ENCODE data around the gene C1orf53.

- TF ChIP-seq POLR2A (IDR thresholded peaks at IDR 0.05; ENCODE audit: extremely low read depth, insufficient read length), result no peak
- no peak for TF ChIP-seq CTCF (IDR thresholded peaks at IDR 0.05; ENCODE audit: low read depth, low read length)
These were observed 5.6 kb downstream of the C1orf53 start for GRCh38 chr1:197907846-197908616.
